ENCODE data around the gene COL4A4. TPM values are rescaled to one million over a fixed set of nuclear protein-coding genes. Genes with fewer than 3 reads are reported as not detected.

COL4A4 gene
- polyA plus RNA-seq, 2 donors = 0.10 to 0.16 TPM

DNA sequence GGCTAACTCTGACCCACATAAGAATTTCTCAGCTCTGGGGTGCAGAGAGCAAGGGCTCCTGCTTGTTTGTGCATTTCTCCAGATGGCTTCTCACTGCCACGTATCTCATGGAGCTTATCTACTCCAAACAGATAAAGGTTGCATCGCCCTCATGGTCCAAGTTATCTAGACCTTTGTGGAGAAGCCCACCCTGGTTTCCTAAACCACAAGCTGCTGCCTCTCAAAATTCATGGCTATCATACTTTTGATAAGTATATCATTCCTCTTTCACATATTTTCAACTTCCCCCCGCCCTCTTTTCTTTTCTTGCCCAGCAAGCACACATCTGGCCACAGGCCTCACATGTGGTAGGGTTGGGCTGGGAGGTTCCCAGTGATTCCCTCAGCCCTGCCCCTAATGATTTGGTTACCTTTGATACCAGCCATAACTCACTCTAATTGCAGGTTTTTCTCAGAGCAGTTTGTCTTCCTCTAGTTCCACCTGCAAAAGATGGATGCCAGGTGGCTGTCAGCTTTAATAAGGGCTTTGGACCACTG, 182.1 kb downstream of the COL4A4 start:
- no peak overlapping the region for H3K27ac ChIP-seq (ENCODE audit: low read depth in 2 of 2, low read length in 1 of 2)

DNA sequence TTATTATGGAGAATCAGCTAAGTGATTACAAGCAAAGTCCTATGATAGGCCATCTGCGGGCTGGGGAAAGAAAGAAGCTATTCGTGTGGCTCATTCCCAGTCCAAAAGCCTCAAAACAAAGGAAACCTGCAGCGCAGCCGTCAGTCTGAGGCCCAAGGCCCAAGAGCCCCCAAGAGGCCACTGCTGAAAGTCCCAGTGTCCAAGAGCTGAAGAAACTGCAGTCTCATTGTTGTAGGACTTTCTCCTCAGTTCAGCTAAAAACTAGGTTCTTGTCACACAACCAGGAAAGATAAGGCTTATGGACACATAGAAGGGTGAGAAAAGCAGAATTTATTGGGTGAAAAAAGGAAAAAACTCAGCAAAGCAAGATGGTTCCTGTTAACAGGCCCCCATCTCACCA, 185.0 kb downstream of the COL4A4 start:
- peaks cover 0 to 2% of the 10 kb centered on the region in 2 donors for H3K36me3 ChIP-seq (ENCODE audit: control insufficient read depth in 2 of 2, insufficient read depth in 2 of 2, low read length in 1 of 2)
- WGBS, 2 donors = 96 to 100% methylated on average over 4 of the region's 4 CpGs
- no peak overlapping the region for H3K4me3 ChIP-seq (ENCODE audit: low read depth in 1 of 2, low read length in 2 of 2)

More for the DNA sequence above, 182.1 kb downstream of the COL4A4 start:
- H3K9me3 ChIP-seq (ENCODE audit: control insufficient read depth in 2 of 2, insufficient read depth in 1 of 2, low read depth in 1 of 2, low read length in 1 of 2) = no peaks in the 10 kb centered on the region
- WGBS, 2 donors = 68 to 83% methylated on average over 3 of the region's 3 CpGs
- H3K36me3 ChIP-seq (ENCODE audit: control insufficient read depth in 2 of 2, insufficient read depth in 2 of 2, low read length in 1 of 2) = peaks cover 0 to 2% of the 10 kb centered on the region in 2 donors
- H3K4me1 ChIP-seq (ENCODE audit: control insufficient read depth in 2 of 2, insufficient read depth in 2 of 2, low read length in 1 of 2) = no peaks in the 10 kb centered on the region
- no peak overlapping the region for H3K4me3 ChIP-seq (ENCODE audit: low read depth in 1 of 2, low read length in 2 of 2)
- no peaks in the 10 kb centered on the region for H3K27me3 ChIP-seq (ENCODE audit: control insufficient read depth in 1 of 2, insufficient read depth in 2 of 2, low read length in 2 of 2)

DNA sequence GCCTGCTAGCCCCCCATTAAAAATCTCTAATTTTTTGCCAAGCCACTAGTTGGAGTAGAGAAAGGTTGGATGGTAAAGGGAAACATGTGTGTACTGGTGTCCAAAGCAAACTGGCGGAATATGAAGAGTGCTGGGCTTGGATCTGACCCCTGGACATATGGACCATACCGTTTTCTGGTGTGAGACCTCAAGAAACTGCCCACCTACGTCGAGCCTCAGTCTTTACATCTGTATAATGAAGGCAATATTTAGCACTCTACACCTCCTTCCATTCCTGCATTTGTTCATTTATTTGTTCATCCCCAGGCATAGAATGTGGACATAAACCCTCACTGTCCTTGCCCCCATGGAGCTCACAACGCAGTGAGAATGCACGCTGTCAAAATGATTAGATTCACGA, 185.7 kb downstream of the COL4A4 start:
- Histone ChIP-seq H3K4me1 (ENCODE audit: control insufficient read depth in 2 of 2, insufficient read depth in 2 of 2, low read length in 1 of 2) (no peaks in the 10 kb centered on the region), H3K36me3 (ENCODE audit: control insufficient read depth in 2 of 2, insufficient read depth in 2 of 2, low read length in 1 of 2) (peaks cover 0 to 2% of the 10 kb centered on the region in 2 donors), H3K4me3 (ENCODE audit: low read depth in 1 of 2, low read length in 2 of 2) (no peak overlapping the region), H3K9me3 (ENCODE audit: control insufficient read depth in 2 of 2, insufficient read depth in 1 of 2, low read depth in 1 of 2, low read length in 1 of 2) (no peaks in the 10 kb centered on the region), H3K27ac (ENCODE audit: low read depth in 2 of 2, low read length in 1 of 2) (no peak overlapping the region), H3K27me3 (ENCODE audit: control insufficient read depth in 1 of 2, insufficient read depth in 2 of 2, low read length in 2 of 2) (no peaks in the 10 kb centered on the region)
- WGBS, 2 donors = 94% methylated on average over 7 of the region's 7 CpGs

More for the DNA sequence above, 185.0 kb downstream of the COL4A4 start:
- H3K9me3 ChIP-seq (ENCODE audit: control insufficient read depth in 2 of 2, insufficient read depth in 1 of 2, low read depth in 1 of 2, low read length in 1 of 2) = no peaks in the 10 kb centered on the region
- no peak overlapping the region for H3K27ac ChIP-seq (ENCODE audit: low read depth in 2 of 2, low read length in 1 of 2)
- no peaks in the 10 kb centered on the region for H3K27me3 ChIP-seq (ENCODE audit: control insufficient read depth in 1 of 2, insufficient read depth in 2 of 2, low read length in 2 of 2)
- no peaks in the 10 kb centered on the region for H3K4me1 ChIP-seq (ENCODE audit: control insufficient read depth in 2 of 2, insufficient read depth in 2 of 2, low read length in 1 of 2)

DNA sequence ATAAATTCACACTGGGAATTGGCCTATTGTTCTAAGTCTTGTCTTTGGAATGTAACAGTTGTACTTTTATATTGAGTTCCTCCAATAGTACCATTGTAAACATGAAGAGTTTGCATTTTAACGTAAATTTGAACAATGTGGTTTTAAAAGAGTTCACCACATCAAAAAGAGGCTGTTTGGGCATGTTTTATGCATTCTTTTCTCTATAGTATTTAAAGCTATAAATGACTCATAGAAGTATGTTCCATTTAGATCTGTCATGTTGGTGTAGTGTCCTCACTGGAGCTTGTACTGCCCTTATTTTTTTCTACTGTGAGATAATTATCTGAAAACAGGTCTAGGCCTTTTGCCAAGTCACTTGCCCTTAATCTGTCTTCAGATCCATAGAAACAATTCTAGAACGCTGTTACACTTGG, 186.2 kb downstream of the COL4A4 start:
- H3K4me3 ChIP-seq (ENCODE audit: low read depth in 1 of 2, low read length in 2 of 2) = no peak overlapping the region
- no peaks in the 10 kb centered on the region for H3K9me3 ChIP-seq (ENCODE audit: control insufficient read depth in 2 of 2, insufficient read depth in 1 of 2, low read depth in 1 of 2, low read length in 1 of 2)
- no peaks in the 10 kb centered on the region for H3K4me1 ChIP-seq (ENCODE audit: control insufficient read depth in 2 of 2, insufficient read depth in 2 of 2, low read length in 1 of 2)
- peaks cover 0 to 2% of the 10 kb centered on the region in 2 donors for H3K36me3 ChIP-seq (ENCODE audit: control insufficient read depth in 2 of 2, insufficient read depth in 2 of 2, low read length in 1 of 2)
- H3K27me3 ChIP-seq (ENCODE audit: control insufficient read depth in 1 of 2, insufficient read depth in 2 of 2, low read length in 2 of 2) = no peaks in the 10 kb centered on the region
- H3K27ac ChIP-seq (ENCODE audit: low read depth in 2 of 2, low read length in 1 of 2) = no peak overlapping the region
- 42 to 50% methylated on average over 2 of the region's 2 CpGs for WGBS, 2 donors

DNA sequence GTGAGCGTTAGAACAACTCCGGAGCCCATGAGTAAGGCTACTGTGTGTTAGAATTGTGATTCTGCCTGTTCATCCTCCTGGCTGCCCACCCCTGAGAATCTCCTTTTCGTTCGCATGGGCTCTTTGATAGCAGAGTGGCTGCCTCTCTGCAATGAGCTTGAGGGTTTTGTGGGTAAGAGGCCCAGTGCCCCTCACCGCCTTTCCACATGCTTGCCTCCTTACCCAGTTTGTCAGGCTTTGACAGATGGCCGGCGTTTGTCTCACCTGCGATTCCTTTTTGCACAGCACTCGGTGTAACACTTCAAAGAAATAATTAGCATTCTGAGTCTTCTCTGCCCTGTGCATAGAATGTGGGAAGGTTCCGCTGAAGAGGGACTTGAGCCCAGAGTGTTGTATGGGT, 190.2 kb downstream of the COL4A4 start:
- no peaks in the 10 kb centered on the region for H3K27me3 ChIP-seq (ENCODE audit: control insufficient read depth in 1 of 2, insufficient read depth in 2 of 2, low read length in 2 of 2)
- H3K9me3 ChIP-seq (ENCODE audit: control insufficient read depth in 2 of 2, insufficient read depth in 1 of 2, low read depth in 1 of 2, low read length in 1 of 2) = no peaks in the 10 kb centered on the region
- no peaks in the 10 kb centered on the region for H3K4me1 ChIP-seq (ENCODE audit: control insufficient read depth in 2 of 2, insufficient read depth in 2 of 2, low read length in 1 of 2)
- WGBS, 2 donors = 93 to 96% methylated on average over 10 of the region's 10 CpGs
- no peaks in the 10 kb centered on the region for H3K36me3 ChIP-seq (ENCODE audit: control insufficient read depth in 2 of 2, insufficient read depth in 2 of 2, low read length in 1 of 2)
- H3K27ac ChIP-seq (ENCODE audit: low read depth in 2 of 2, low read length in 1 of 2) = no peak overlapping the region
- no peak overlapping the region for H3K4me3 ChIP-seq (ENCODE audit: low read depth in 1 of 2, low read length in 2 of 2)

DNA sequence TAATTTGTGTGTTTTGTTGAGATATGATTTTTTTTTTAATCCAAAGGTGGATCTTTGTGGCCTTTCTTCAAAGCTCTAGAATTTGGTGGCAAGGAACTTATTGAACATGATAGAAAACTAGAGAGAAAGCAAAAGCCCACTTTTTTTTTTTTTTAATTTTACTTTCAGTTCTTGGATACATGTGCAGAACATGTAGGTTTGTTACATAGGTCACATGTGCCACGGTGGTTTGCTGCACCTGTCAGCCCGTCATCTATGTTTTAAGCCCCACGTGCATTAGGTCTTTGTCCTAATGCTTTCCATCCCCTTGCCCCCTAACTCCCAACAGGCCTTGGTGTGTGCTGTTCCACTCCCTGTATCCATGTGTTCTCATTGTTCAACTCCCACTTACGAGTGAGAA, 192.2 kb downstream of the COL4A4 start:
- WGBS, 2 donors = 91% methylated on average over 4 of the region's 4 CpGs
- Histone ChIP-seq H3K4me1 (ENCODE audit: control insufficient read depth in 2 of 2, insufficient read depth in 2 of 2, low read length in 1 of 2) (no peaks in the 10 kb centered on the region), H3K36me3 (ENCODE audit: control insufficient read depth in 2 of 2, insufficient read depth in 2 of 2, low read length in 1 of 2) (no peaks in the 10 kb centered on the region), H3K27ac (ENCODE audit: low read depth in 2 of 2, low read length in 1 of 2) (no peak overlapping the region), H3K9me3 (ENCODE audit: control insufficient read depth in 2 of 2, insufficient read depth in 1 of 2, low read depth in 1 of 2, low read length in 1 of 2) (no peaks in the 10 kb centered on the region), H3K27me3 (ENCODE audit: control insufficient read depth in 1 of 2, insufficient read depth in 2 of 2, low read length in 2 of 2) (no peaks in the 10 kb centered on the region), H3K4me3 (ENCODE audit: low read depth in 1 of 2, low read length in 2 of 2) (no peak overlapping the region)

DNA sequence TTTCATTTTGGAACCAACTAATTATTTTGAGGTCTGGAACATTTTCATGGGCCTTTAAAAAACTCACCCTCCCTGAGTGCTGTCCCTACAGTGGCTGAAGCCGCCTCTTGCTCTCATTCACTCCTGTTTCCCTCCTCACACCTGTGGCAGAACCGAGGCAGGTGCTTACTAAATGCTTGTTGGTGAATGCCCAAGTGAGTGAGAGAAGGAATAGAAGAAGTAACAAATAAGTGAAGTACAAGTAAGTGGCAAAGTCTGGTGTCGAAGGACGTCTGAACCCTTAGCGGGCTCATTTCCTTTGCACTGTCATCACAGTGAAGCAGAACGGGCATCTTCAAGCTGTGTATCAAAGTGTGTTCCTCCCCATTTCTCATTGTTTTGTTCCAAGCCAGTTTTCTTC, 192.9 kb downstream of the COL4A4 start:
- Histone ChIP-seq H3K4me1 (ENCODE audit: control insufficient read depth in 2 of 2, insufficient read depth in 2 of 2, low read length in 1 of 2) (no peaks in the 10 kb centered on the region), H3K9me3 (ENCODE audit: control insufficient read depth in 2 of 2, insufficient read depth in 1 of 2, low read depth in 1 of 2, low read length in 1 of 2) (no peaks in the 10 kb centered on the region), H3K27me3 (ENCODE audit: control insufficient read depth in 1 of 2, insufficient read depth in 2 of 2, low read length in 2 of 2) (no peaks in the 10 kb centered on the region), H3K4me3 (ENCODE audit: low read depth in 1 of 2, low read length in 2 of 2) (no peak overlapping the region), H3K27ac (ENCODE audit: low read depth in 2 of 2, low read length in 1 of 2) (no peak overlapping the region), H3K36me3 (ENCODE audit: control insufficient read depth in 2 of 2, insufficient read depth in 2 of 2, low read length in 1 of 2) (no peaks in the 10 kb centered on the region)
- WGBS, 2 donors = 86 to 87% methylated on average over 6 of the region's 6 CpGs

DNA sequence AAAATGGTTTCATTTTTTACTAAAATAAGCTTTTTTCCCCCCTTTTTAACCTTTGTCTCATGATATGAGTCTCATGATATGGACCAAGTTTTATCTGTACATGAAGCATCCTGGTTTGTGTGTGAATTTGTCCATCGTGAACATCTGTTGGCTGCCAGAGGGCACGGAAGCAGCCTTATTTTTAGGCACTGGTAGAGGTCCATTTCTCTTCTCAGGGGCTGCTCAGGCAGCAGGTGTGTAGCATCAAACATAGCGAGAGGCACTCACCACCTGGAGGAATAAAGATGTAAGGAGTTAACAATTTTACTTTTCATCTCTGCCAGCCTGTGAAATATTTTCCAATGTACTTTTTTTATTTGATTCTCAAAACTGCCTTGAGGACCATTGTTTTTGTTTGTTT, 193.6 kb downstream of the COL4A4 start:
- H3K36me3 ChIP-seq (ENCODE audit: control insufficient read depth in 2 of 2, insufficient read depth in 2 of 2, low read length in 1 of 2) = no peaks in the 10 kb centered on the region
- no peaks in the 10 kb centered on the region for H3K9me3 ChIP-seq (ENCODE audit: control insufficient read depth in 2 of 2, insufficient read depth in 1 of 2, low read depth in 1 of 2, low read length in 1 of 2)
- no peaks in the 10 kb centered on the region for H3K4me1 ChIP-seq (ENCODE audit: control insufficient read depth in 2 of 2, insufficient read depth in 2 of 2, low read length in 1 of 2)
- H3K27ac ChIP-seq (ENCODE audit: low read depth in 2 of 2, low read length in 1 of 2) = no peak overlapping the region
- H3K27me3 ChIP-seq (ENCODE audit: control insufficient read depth in 1 of 2, insufficient read depth in 2 of 2, low read length in 2 of 2) = no peaks in the 10 kb centered on the region
- 78 to 79% methylated on average over 3 of the region's 3 CpGs for WGBS, 2 donors
- no peak overlapping the region for H3K4me3 ChIP-seq (ENCODE audit: low read depth in 1 of 2, low read length in 2 of 2)

DNA sequence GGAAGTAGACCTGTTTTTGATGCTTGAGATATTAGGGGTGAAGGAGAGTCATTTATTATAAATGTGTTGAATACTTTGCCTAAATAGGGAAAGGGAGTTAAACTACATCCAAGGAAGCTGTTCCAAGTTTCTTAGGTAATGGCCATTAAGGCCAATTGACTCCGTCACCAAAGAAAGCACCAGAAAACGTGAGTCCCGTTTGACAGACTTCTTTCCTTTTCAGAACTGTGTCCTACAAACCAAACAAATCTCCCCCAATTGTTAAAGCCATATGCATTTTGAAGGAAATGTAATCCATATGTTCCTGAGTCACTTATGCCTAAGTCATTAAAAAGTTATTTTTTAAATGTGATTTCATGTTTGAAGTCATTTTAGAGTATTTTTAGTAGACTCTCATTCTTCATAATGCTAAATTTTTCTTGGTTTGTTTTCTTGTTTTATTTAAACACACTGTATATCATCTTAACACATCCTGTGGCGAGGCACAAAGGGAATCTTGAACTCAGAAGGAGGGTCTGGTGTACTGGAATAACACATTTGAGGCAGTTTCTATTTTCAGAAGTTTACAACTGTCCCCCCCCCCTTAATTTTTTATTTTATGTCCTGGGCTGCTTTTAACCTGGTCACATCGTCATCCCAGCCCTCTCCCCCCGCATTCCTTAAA, 194.5 kb downstream of the COL4A4 start:
- Histone ChIP-seq H3K4me1 (ENCODE audit: control insufficient read depth in 2 of 2, insufficient read depth in 2 of 2, low read length in 1 of 2) (no peaks in the 10 kb centered on the region), H3K27ac (ENCODE audit: low read depth in 2 of 2, low read length in 1 of 2) (no peak overlapping the region), H3K36me3 (ENCODE audit: control insufficient read depth in 2 of 2, insufficient read depth in 2 of 2, low read length in 1 of 2) (no peaks in the 10 kb centered on the region), H3K4me3 (ENCODE audit: low read depth in 1 of 2, low read length in 2 of 2) (no peak overlapping the region), H3K27me3 (ENCODE audit: control insufficient read depth in 1 of 2, insufficient read depth in 2 of 2, low read length in 2 of 2) (no peaks in the 10 kb centered on the region), H3K9me3 (ENCODE audit: control insufficient read depth in 2 of 2, insufficient read depth in 1 of 2, low read depth in 1 of 2, low read length in 1 of 2) (no peaks in the 10 kb centered on the region)
- WGBS, 2 donors = 73 to 76% methylated on average over 6 of the region's 6 CpGs

DNA sequence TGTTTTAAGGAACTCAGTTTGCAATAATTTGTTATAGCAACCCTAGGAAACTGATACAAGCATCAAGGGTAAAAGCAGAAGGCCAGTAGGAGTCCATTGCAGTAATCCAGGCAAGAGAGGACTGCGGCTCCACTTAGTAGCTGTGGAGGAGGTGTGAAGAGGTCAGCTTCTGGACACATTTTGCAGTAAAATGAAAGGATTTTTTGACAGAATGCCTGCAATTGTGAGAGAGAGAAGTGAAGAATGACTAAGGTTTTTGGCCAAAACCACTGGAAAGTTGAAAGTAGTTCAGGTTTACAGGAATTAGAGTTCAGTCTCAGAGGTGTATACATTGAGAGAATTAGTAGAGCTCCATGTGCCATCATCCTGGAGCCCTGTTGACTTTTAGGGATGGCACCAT, 198.6 kb downstream of the COL4A4 start:
- no peaks in the 10 kb centered on the region for H3K4me1 ChIP-seq (ENCODE audit: control insufficient read depth in 2 of 2, insufficient read depth in 2 of 2, low read length in 1 of 2)
- H3K27me3 ChIP-seq (ENCODE audit: control insufficient read depth in 1 of 2, insufficient read depth in 2 of 2, low read length in 2 of 2) = no peaks in the 10 kb centered on the region
- WGBS, 2 donors = 99 to 100% methylated on average over 1 of the region's 1 CpG
- H3K27ac ChIP-seq (ENCODE audit: low read depth in 2 of 2, low read length in 1 of 2) = no peak overlapping the region
- no peaks in the 10 kb centered on the region for H3K36me3 ChIP-seq (ENCODE audit: control insufficient read depth in 2 of 2, insufficient read depth in 2 of 2, low read length in 1 of 2)
- no peak overlapping the region for H3K4me3 ChIP-seq (ENCODE audit: low read depth in 1 of 2, low read length in 2 of 2)
- H3K9me3 ChIP-seq (ENCODE audit: control insufficient read depth in 2 of 2, insufficient read depth in 1 of 2, low read depth in 1 of 2, low read length in 1 of 2) = no peaks in the 10 kb centered on the region
